ENCODE data around the gene PLXND1.

- TF ChIP-seq POLR2A (IDR thresholded peaks at IDR 0.05; ENCODE audit: extremely low read depth, insufficient read length) (no peak), CTCF (IDR thresholded peaks at IDR 0.05; ENCODE audit: low read depth, low read length) (no peak), MAX (IDR thresholded peaks at IDR 0.05; ENCODE audit: low read depth, low read length) (no peak)
Measured at GRCh38 chr3:129618186-129618820, 11.8 kb upstream of the PLXND1 start.

Measured in NB4 (cell line).